K562 (cell line): ENCODE measurements around the gene NUDT5. TPM values are rescaled to one million over a fixed set of nuclear protein-coding genes. Genes with fewer than 3 reads are reported as not detected.

ENCODE experiments used
- FIP1L1 ChIP-seq: fragments of 200-400 bp; formaldehyde crosslinking; IDR thresholded peaks from 2 replicates; pipeline ENCODE4 v1.6.1; 2018; ENCODE audit warnings: mild to moderate bottlenecking, low read depth, low read length; ENCODE audit not compliant: poor library complexity, severe bottlenecking
- FOXA1 ChIP-seq: fragments of 450-650 bp; IDR thresholded peaks from 2 replicates; pipeline ENCODE4 v1.6.1; 2016; ENCODE audit warnings: mild to moderate bottlenecking, borderline replicate concordance
- FOXJ2 ChIP-seq: fragments of 200-800 bp; sonication (Bioruptor generic); IDR thresholded peaks from 2 replicates; pipeline ENCODE4 v1.6.1; 2016; ENCODE audit warnings: missing genetic modification characterization, missing compliant biosample characterization
- MTA3 ChIP-seq: fragments of 450-650 bp; formaldehyde crosslinking; IDR thresholded peaks from 2 replicates; pipeline ENCODE4 v1.6.1; 2017; ENCODE audit warnings: mild to moderate bottlenecking, borderline replicate concordance
- NR4A1 ChIP-seq, 2 experiments: fragments of 250-450 bp in 1 of 2; fragments of 450-650 bp in 1 of 2; sonication (Bioruptor Pico) in 1 of 2; IDR thresholded peaks; 2 replicates each; pipeline versions ENCODE4 v1.4.0 to v1.6.1; 2016 to 2020; ENCODE audit warnings: mild to moderate bottlenecking in 2 of 2, missing compliant biosample characterization in 1 of 2, missing genetic modification characterization in 1 of 2, moderate library complexity in 1 of 2
- PCBP2 ChIP-seq: fragments of 200-400 bp; formaldehyde crosslinking; IDR thresholded peaks from 2 replicates; pipeline ENCODE4 v1.6.1; 2018; ENCODE audit warnings: low read length, low read depth, mild to moderate bottlenecking, moderate library complexity; ENCODE audit not compliant: poor library complexity, severe bottlenecking
- PRPF4 ChIP-seq: fragments of 200-400 bp; formaldehyde crosslinking; IDR thresholded peaks from one replicate; pipeline ENCODE4 v1.6.1; 2017; ENCODE audit warnings: low read length, low read depth, mild to moderate bottlenecking; ENCODE audit not compliant: insufficient read depth, poor library complexity, severe bottlenecking
- SETDB1 ChIP-seq: IDR thresholded peaks from one replicate; pipeline ENCODE4 v1.6.1; 2012; ENCODE audit warnings: low read length, control low read depth, inconsistent platforms
- SMAD1 ChIP-seq: fragments of 150-350 bp; IDR thresholded peaks from 2 replicates; pipeline ENCODE4 v1.6.1; 2014; ENCODE audit warnings: low read length, low read depth; ENCODE audit not compliant: partially characterized antibody
- ZFX ChIP-seq: sonication (generic); formaldehyde crosslinking; IDR thresholded peaks from 2 replicates; pipeline ENCODE4 v1.8.0; 2022; ENCODE audit warnings: mild to moderate bottlenecking, missing genetic modification reagents, moderate library complexity
- ZNF766 ChIP-seq: fragments of 200-800 bp; sonication (Bioruptor generic); conservative IDR thresholded peaks from 2 replicates; pipeline ENCODE4 v1.6.1; 2016; ENCODE audit warnings: missing genetic modification characterization, missing compliant biosample characterization
- polyA plus RNA-seq, 8 experiments: library from polyadenylated mRNA; depleted of rRNA in 4 of 8; stranded (reverse) in 5 of 8; unstranded in 3 of 8; fragments of >200 nt; fragmentation: Nextera tagmentation in 2 of 8; fragmentation: Illumina TruSeq in 1 of 8; extraction: Ambion mirVana in 2 of 8; extraction: Trizol in 1 of 8; gene quantifications; 2 replicates each; pipeline versions ENCODE4 v1.2.1 to v1.2.3, GENCODE V29; 2011 to 2014; ENCODE audit warnings: inconsistent platforms in 1 of 8, missing spikeins in 1 of 8
- total RNA-seq, 7 experiments: library from RNA; depleted of rRNA in 6 of 7; stranded (reverse); fragments of >200 nt in 6 of 7; fragmentation: Illumina TruSeq in 2 of 7; extraction: Trizol in 2 of 7; gene quantifications; 2 replicates each; pipeline versions ENCODE4 v1.2.1 to v1.2.3, GENCODE V29; 2011 to 2021; ENCODE audit warnings: low replicate concordance in 1 of 7
- TF ChIP-seq, protein P1 (sequence below): fragments of 200-800 bp; sonication (Bioruptor generic); IDR thresholded peaks from 2 replicates; pipeline ENCODE4 v1.6.1; 2017; ENCODE audit warnings: missing genetic modification characterization, missing compliant biosample characterization
- TF ChIP-seq, protein P2 (sequence below), 2 experiments: fragments of 450-650 bp in 1 of 2; sonication (generic) in 1 of 2; formaldehyde crosslinking in 1 of 2; IDR thresholded peaks; 2 replicates each; pipeline versions ENCODE4 v1.7.1 to v1.9.0; 2016 to 2022; ENCODE audit warnings: inconsistent platforms in 1 of 2, mild to moderate bottlenecking in 1 of 2, missing genetic modification reagents in 1 of 2
- TF ChIP-seq, protein P3 (sequence below): fragments of 250-450 bp; sonication (Bioruptor Pico); IDR thresholded peaks from 2 replicates; pipeline ENCODE4 v1.5.0; 2021

Gene NUDT5
- total and polyA plus RNA-seq, 9 of the 15 experiments (the other 6 are each of a cell fraction or from before 2014, with no cell fraction given), result 87.7 to 422 (median 186) TPM

DNA sequence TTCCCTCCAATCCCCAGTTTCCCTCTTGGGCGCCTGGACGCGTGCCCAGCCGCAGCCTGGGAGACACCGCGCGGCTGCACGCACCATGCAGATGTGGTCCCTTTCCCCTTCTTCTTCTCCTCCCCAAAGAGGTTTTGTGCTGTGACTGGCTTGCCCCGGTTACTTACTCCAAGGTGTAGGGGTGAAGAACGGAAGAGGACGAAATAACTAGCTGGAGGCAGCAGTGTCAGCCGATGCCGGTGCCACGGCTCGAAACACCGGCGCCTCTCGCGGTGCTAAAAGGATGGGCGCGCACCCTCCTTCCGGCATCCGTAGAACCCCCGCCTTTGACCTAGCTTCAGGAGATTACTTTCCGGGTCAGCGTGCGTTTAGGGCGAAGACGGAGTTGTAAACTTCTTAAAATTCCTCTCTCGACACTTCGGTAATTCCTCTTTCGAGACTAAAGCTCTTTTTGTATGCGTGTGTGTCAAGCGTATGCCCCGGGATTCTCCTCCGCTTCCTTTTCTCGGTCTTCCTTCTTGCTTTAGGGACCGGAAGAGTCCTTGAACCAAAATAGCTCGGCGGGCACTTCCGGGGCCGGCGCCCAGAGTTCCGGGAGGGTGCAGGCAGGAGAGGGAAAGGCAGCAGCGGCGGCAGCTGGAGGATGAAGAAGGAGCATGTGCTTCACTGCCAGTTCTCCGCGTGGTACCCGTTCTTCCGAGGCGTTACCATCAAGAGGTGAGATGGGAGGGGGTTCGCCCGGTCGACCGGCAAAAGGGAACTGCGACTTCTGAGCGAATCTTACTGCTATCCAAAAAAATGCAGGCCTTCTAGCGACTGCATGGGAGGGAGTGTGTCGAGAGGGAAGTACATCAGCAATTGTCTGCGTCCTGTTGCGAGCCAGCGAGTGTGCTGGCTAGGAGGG, at the start of gene NUDT5, which contains the start of gene CDC123 (continued):
- TF ChIP-seq FOXJ2 (tag) (peak; percentile 61; the same call in 1 of the 2 replicates), FOXA1 (no peak), PRPF4 (no peak), SMAD1 (peak; percentile 65), ZFX (CRISPR knock-in tag) (peak; percentile 70), NR4A1 (CRISPR knock-in tag; IDR thresholded peaks at IDR 0.05) (no peak), NR4A1 (tag; IDR thresholded peaks at IDR 0.05) (0 out of 2 replicates have a peak, but pooled peaks have one; percentile 44), PCBP2 (no peak), ZNF766 (CRISPR knock-in tag) (peak; percentile 67; the same call in 1 of the 2 replicates), FIP1L1 (no peak), MTA3 (peak; percentile 93), SETDB1 (no peak)
- TF ChIP-seq, protein P1, sequence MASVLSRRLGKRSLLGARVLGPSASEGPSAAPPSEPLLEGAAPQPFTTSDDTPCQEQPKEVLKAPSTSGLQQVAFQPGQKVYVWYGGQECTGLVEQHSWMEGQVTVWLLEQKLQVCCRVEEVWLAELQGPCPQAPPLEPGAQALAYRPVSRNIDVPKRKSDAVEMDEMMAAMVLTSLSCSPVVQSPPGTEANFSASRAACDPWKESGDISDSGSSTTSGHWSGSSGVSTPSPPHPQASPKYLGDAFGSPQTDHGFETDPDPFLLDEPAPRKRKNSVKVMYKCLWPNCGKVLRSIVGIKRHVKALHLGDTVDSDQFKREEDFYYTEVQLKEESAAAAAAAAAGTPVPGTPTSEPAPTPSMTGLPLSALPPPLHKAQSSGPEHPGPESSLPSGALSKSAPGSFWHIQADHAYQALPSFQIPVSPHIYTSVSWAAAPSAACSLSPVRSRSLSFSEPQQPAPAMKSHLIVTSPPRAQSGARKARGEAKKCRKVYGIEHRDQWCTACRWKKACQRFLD (CRISPR knock-in tag), result peak; percentile 89; the same call in 1 of the 2 replicates
- TF ChIP-seq, protein P2, sequence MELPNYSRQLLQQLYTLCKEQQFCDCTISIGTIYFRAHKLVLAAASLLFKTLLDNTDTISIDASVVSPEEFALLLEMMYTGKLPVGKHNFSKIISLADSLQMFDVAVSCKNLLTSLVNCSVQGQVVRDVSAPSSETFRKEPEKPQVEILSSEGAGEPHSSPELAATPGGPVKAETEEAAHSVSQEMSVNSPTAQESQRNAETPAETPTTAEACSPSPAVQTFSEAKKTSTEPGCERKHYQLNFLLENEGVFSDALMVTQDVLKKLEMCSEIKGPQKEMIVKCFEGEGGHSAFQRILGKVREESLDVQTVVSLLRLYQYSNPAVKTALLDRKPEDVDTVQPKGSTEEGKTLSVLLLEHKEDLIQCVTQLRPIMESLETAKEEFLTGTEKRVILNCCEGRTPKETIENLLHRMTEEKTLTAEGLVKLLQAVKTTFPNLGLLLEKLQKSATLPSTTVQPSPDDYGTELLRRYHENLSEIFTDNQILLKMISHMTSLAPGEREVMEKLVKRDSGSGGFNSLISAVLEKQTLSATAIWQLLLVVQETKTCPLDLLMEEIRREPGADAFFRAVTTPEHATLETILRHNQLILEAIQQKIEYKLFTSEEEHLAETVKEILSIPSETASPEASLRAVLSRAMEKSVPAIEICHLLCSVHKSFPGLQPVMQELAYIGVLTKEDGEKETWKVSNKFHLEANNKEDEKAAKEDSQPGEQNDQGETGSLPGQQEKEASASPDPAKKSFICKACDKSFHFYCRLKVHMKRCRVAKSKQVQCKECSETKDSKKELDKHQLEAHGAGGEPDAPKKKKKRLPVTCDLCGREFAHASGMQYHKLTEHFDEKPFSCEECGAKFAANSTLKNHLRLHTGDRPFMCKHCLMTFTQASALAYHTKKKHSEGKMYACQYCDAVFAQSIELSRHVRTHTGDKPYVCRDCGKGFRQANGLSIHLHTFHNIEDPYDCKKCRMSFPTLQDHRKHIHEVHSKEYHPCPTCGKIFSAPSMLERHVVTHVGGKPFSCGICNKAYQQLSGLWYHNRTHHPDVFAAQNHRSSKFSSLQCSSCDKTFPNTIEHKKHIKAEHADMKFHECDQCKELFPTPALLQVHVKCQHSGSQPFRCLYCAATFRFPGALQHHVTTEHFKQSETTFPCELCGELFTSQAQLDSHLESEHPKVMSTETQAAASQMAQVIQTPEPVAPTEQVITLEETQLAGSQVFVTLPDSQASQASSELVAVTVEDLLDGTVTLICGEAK (IDR thresholded peaks at IDR 0.05), result peak; percentile 100
- TF ChIP-seq, protein P2 (CRISPR knock-in tag; IDR thresholded peaks at IDR 0.05), result no peak
- TF ChIP-seq, protein P3, sequence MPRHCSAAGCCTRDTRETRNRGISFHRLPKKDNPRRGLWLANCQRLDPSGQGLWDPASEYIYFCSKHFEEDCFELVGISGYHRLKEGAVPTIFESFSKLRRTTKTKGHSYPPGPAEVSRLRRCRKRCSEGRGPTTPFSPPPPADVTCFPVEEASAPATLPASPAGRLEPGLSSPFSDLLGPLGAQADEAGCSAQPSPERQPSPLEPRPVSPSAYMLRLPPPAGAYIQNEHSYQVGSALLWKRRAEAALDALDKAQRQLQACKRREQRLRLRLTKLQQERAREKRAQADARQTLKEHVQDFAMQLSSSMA (CRISPR knock-in tag), result 0 out of 2 replicates have a peak, but pooled peaks have one; percentile 49
